Tibial nerve (tissue), 4 donors: ENCODE results near the gene SAMSN1.

Experiments used
- CTCF ChIP-seq, 5 experiments: fragments of 200-600 bp in 3 of 5; fragments of 450-650 bp in 2 of 5; sonication (generic) in 3 of 5; IDR thresholded peaks; one replicate each; pipeline ENCODE4 v1.5.1; 2016 to 2019; ENCODE audit warnings: antibody characterized with exemption in 5 of 5, mild to moderate bottlenecking in 3 of 5, moderate library complexity in 2 of 5
- EP300 ChIP-seq, 2 donors: sonication (generic); formaldehyde crosslinking; IDR thresholded peaks; one replicate each; pipeline ENCODE4 v1.6.1; 2017; ENCODE audit warnings: antibody characterized with exemption in 2 of 2, mild to moderate bottlenecking in 1 of 2
- POLR2A ChIP-seq, 2 donors: fragments of 450-650 bp; IDR thresholded peaks; one replicate each; pipeline ENCODE4 v1.6.1; 2017; ENCODE audit warnings: antibody characterized with exemption in 2 of 2, mild to moderate bottlenecking in 2 of 2, moderate library complexity in 2 of 2

GRCh38 chr21:14435423-14435822 lies 110.7 kb downstream of the SAMSN1 start:
- no peak for TF ChIP-seq POLR2A (IDR thresholded peaks at IDR 0.05)
- TF ChIP-seq CTCF (IDR thresholded peaks at IDR 0.05) = no peak
- no peak for TF ChIP-seq EP300 (IDR thresholded peaks at IDR 0.05)
